ENCODE data around the gene CAVIN2. TPM values are rescaled to one million over a fixed set of nuclear protein-coding genes. Genes with fewer than 3 reads are reported as not detected.

CAVIN2 gene
- total RNA-seq, 2 experiments from 2014 or later: 0.14 to 0.16 TPM

DNA sequence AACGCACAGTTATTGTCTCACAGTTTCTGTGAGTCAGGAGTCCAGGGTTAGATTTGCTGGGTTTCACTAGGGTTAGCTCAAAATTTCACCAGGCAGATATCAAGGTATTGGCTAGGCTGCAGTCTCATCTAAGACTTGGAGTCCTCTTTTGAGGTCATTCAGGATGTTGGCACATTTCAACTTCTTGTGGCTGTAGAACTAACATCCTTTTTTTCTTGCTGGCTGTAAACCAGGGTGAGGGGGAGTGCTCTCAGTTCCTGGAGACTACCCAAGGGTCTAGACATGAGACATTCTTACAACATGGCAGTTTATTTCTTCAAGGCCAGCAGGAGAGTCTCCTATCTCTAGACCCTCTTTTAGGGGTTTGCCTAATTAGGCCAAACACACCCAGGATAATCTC lies 12.8 kb upstream of the CAVIN2 start:
- ChIA-PET POLR2A (no interaction called here), CTCF (interaction anchor here (0.6 kb wide), 1 partner anchor 38 kb away, joined by 3 read pairs; no protein-coding TSS in a partner anchor)
- no peaks in the 10 kb centered on the region for H3K9me3 Mint-ChIP-seq

DNA sequence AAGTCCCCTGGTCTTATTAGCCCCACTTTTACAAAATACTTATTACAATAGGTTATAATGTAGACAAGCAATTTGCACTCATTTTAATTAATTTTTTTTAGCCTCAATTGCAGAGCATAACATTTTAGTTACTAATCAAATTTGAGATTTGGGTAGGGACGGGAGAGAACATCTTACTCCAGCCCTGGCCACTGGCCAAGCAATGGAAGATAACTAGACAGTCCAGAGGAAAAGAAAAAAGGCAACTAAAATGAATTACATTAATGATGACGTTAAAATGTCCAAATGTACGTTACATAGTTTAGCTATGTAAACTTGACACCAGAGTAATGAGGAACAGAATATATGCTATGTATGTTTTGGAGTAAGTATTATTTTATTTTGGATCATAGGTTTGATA lies 11.0 kb upstream of the CAVIN2 start:
- Mint-ChIP-seq H3K4me3 (no peak overlapping the region), H3K9me3 (no peaks in the 10 kb centered on the region), H3K36me3 (ENCODE audit: low read depth) (no peaks in the 10 kb centered on the region), H3K27ac (no peak overlapping the region), H3K4me1 (ENCODE audit: low read depth) (no peaks in the 10 kb centered on the region), H3K27me3 (peaks cover 6% of the 10 kb centered on the region)
- intact Hi-C loops (cut with DNase I, micrococcal nuclease): no loop called here
- TF ChIP-seq, protein P1, sequence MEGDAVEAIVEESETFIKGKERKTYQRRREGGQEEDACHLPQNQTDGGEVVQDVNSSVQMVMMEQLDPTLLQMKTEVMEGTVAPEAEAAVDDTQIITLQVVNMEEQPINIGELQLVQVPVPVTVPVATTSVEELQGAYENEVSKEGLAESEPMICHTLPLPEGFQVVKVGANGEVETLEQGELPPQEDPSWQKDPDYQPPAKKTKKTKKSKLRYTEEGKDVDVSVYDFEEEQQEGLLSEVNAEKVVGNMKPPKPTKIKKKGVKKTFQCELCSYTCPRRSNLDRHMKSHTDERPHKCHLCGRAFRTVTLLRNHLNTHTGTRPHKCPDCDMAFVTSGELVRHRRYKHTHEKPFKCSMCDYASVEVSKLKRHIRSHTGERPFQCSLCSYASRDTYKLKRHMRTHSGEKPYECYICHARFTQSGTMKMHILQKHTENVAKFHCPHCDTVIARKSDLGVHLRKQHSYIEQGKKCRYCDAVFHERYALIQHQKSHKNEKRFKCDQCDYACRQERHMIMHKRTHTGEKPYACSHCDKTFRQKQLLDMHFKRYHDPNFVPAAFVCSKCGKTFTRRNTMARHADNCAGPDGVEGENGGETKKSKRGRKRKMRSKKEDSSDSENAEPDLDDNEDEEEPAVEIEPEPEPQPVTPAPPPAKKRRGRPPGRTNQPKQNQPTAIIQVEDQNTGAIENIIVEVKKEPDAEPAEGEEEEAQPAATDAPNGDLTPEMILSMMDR (IDR thresholded peaks at IDR 0.05): no peak
- ChIA-PET POLR2A (no interaction called here), CTCF (no interaction called here)
- Histone ChIP-seq H3K4me3 (ENCODE audit: low read length) (no peak overlapping the region), H3K27ac (ENCODE audit: low read depth in 1 of 2, low read length in 2 of 2) (no peak overlapping the region), H3K9me3 (ENCODE audit: control insufficient read depth in 1 of 2, insufficient read depth in 1 of 2, low read length in 2 of 2) (no peaks in the 10 kb centered on the region), H3K4me1 (ENCODE audit: insufficient read depth, low read length) (no peaks in the 10 kb centered on the region), H3K27me3 (ENCODE audit: control insufficient read depth in 1 of 2, insufficient read depth in 2 of 2, low read length in 2 of 2) (peaks cover 0 to 2% of the 10 kb centered on the region in 2 experiments), H3K36me3 (ENCODE audit: insufficient read depth, low read length) (no peaks in the 10 kb centered on the region)
- ATAC-seq (ENCODE audit: poor library complexity): no peak
- no peak for DNase-seq

More for the DNA sequence above, 12.8 kb upstream of the CAVIN2 start:
- Histone ChIP-seq H3K4me1 (ENCODE audit: insufficient read depth, low read length) (no peaks in the 10 kb centered on the region), H3K36me3 (ENCODE audit: insufficient read depth, low read length) (no peaks in the 10 kb centered on the region), H3K27ac (ENCODE audit: low read depth in 1 of 2, low read length in 2 of 2) (no peak overlapping the region), H3K9me3 (ENCODE audit: control insufficient read depth in 1 of 2, insufficient read depth in 1 of 2, low read length in 2 of 2) (no peaks in the 10 kb centered on the region), H3K4me3 (ENCODE audit: low read length) (no peak overlapping the region), H3K27me3 (ENCODE audit: control insufficient read depth in 1 of 2, insufficient read depth in 2 of 2, low read length in 2 of 2) (no peaks in the 10 kb centered on the region)
- Mint-ChIP-seq H3K4me3 (no peak overlapping the region), H3K36me3 (ENCODE audit: low read depth) (no peaks in the 10 kb centered on the region), H3K27ac (no peak overlapping the region), H3K4me1 (ENCODE audit: low read depth) (no peaks in the 10 kb centered on the region), H3K27me3 (peaks cover 6% of the 10 kb centered on the region)
- ATAC-seq (ENCODE audit: poor library complexity): no peak
- intact Hi-C loops (cut with DNase I, micrococcal nuclease): no loop called here
- DNase-seq: no peak
- TF ChIP-seq, protein P1 (IDR thresholded peaks at IDR 0.05): no peak

DNA sequence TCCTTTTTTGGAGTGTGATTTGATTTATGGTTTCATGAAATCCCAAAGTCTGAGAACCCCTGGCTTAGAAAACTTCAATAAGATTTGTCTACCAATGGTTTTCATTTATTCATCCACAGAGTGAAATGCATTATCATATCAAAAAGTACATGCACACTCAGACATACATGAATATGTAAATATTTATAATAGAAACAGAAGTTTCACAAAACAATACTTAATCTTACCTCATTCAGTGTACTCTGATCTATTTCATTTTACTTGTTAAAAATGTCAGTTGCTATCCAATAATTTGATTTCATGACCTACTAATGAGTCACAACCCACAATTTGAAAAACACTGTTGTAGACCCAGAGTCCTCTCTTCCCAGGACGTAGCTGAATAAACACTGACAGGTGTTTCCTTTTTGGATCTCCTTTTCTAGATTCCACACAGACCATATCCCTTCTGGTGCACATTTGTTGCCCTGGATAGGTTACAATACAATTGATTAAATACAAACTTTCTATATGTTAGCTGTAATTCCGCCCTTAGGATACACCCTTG lies 10.4 kb upstream of the CAVIN2 start:
- H3K36me3 ChIP-seq (ENCODE audit: insufficient read depth, low read length): no peaks in the 10 kb centered on the region
- ChIA-PET CTCF (no interaction called here), POLR2A (no interaction called here)
- TF ChIP-seq, protein P1 (IDR thresholded peaks at IDR 0.05): no peak
- intact Hi-C loops (cut with DNase I, micrococcal nuclease): no loop called here
- no peaks in the 10 kb centered on the region for H3K4me1 ChIP-seq (ENCODE audit: insufficient read depth, low read length)
- DNase-seq (no peak), ATAC-seq (ENCODE audit: poor library complexity) (no peak)
- Mint-ChIP-seq H3K4me3 (no peak overlapping the region), H3K36me3 (ENCODE audit: low read depth) (no peaks in the 10 kb centered on the region), H3K27me3 (peaks cover 6% of the 10 kb centered on the region), H3K4me1 (ENCODE audit: low read depth) (no peaks in the 10 kb centered on the region), H3K27ac (no peak overlapping the region), H3K9me3 (no peaks in the 10 kb centered on the region)
- H3K4me3 ChIP-seq (ENCODE audit: low read length): no peak overlapping the region
- H3K27me3 ChIP-seq (ENCODE audit: control insufficient read depth in 1 of 2, insufficient read depth in 2 of 2, low read length in 2 of 2): peaks cover 0 to 6% of the 10 kb centered on the region in 2 experiments
- H3K27ac ChIP-seq (ENCODE audit: low read depth in 1 of 2, low read length in 2 of 2): no peak overlapping the region
- H3K9me3 ChIP-seq (ENCODE audit: control insufficient read depth in 1 of 2, insufficient read depth in 1 of 2, low read length in 2 of 2): no peaks in the 10 kb centered on the region
